HuH-7 (cell line): ENCODE data around the gene ST6GALNAC2.

ENCODE experiments used
- DNase-seq: peaks from one replicate; pipeline ENCODE4 v3.0.0; 2011; ENCODE audit warnings: low spot score

ST6GALNAC2 gene

DNA sequence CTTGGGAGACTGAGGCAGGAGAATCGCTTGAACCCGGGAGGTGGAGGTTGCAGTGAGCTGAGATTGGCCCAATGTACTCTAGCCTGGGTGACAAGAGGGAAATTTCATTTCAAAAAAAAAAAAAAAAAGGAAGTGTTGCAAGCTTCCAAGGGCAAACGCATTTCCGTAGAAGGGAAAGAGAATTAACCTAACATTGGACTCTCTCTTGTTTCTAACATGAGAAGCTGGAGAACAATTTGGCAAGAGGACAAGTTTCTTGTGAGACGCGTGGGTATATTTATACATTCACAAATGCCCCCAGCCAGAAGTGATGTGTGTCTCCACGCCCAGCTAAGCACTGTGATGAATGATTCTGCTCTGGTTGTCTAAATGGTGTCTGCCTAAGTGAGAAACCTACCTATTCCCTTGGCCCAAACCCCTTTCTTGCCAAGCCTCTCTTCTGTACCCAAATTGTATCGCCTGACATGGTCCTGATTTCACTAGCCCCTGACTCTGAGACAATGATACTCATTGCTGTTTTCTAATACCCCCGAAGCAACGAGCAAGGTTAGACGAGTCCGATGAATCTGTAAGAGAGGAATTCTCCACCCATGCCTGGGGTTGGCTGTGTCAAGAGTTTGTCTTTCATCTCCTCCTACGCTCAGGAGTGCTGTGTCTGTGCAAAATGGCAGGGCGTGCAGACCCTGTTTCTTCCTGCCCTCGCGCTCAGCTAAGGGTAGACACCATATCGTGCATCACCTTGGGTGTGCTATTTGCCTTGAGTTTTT is 14.2 kb upstream of the ST6GALNAC2 start:
- DNase-seq: no peak

DNA sequence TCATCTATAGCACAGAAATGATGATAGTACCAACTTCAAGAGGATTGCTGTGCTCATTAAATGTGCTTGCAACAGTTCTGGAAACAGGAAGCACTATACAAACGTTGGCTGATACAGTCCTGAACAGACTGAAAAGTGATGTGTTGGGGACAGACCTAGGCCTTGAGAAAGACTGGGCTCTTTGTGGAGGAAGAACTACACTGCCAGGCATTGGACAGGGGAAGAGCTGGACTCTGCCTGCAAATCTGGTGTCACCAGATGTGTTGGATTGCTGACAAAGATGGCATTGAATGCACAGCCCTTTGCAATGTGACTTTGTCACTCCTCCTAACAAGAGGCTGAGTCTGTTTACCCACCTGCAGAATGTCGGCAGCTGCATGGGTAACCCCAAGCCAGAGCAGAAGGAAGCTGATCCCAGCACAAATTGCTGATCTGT is 12.4 kb upstream of the ST6GALNAC2 start:
- DNase-seq: no peak

DNA sequence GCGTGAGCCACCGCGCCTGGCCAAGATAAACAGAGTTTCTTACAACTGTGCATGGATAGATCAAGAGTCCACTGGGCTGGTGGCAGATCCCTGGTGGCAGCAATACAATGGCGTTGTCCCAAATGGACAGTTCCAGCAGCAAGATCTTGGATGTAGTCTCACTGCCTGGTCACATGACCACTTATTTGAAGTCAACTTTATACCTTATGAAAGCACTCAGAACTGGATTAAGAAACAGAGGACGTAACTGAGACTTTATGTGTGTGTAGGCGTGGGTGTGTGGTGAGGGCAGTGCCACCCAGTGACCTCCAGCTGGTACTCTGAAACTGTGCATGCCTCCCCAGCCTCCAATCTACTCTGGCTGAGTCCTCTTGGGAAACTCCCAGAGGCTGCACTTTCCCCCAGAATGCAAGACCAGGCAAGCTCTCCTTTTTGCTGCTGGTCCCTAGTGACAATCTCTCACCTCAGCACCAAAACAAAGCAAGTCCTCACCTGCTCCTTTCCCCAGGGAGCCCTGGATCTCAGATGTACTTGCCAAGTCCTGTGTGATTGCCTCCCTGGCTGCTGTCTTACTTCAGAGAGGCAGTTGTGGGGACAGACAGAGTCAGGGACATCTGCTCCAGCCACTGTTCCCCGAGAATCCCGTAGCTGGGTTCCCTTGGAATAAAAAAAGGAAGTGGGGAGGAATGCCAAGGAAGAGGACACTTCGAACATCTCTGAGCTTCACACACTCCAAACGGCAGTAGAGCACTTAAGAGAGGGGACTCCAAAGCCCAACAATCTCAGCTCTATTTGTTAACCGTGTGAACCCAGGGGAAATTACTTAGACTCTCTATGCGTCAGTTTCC is 11.7 kb upstream of the ST6GALNAC2 start:
- no peak for DNase-seq

DNA sequence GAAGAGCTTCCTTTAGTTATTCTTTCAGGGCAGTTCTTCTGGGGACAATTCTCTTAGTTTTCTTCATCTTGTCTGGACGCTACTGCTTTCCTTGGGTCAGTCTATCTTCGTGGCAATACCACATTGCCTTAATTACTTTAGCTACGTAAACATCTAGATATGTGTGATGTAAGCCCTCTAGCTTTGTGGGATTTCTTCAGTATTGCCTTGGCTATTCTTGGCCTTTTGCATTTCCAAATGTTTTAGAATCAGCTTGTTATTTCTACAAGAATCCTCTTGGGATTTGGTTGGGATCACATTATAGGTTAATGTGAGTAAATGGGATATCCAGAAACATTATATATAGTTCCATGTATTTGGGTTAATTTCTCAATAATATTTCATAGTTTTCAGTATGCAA is 9.0 kb upstream of the ST6GALNAC2 start:
- DNase-seq: no peak

DNA sequence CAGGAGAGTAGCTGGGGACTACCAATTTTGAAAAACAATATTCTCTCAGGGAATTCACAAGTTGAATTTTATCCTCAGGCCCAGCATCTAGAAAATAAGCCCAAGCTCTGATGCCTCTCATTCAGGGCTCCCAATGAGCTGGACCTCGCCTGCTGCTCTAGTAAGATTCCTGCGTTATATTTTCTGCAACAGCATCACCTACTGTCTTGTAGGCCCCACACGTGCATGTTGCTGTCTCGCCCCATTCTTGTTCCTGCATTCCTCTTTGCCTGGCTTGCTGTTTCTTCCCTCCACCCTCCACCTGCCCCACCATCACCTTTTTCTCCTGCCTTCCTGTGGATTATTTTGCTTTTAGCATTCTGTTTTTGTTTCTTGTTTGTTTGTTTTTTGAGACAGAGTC is 8.3 kb upstream of the ST6GALNAC2 start:
- DNase-seq: no peak

DNA sequence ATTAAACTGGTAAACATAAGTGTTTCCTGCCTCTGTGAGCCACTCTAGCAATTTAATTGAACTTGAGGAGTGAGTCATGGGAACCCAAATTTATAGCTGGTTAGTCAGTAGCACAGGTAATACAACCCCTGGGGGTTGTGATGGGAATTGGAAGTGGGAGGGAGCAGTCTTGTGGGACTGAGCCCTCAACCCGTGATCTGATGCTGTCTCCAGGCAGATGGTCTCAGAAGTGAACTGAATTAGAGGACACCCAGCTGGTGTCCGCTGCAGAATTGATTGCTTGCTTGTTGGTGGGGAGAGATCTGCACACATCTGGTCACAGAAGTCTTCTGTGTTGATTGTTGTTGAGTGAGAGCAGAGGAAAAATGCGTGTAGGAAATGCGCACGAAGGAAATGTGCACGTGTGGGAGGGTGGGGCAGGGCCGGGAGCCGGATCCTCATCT is 7.7 kb upstream of the ST6GALNAC2 start:
- DNase-seq: no peak

DNA sequence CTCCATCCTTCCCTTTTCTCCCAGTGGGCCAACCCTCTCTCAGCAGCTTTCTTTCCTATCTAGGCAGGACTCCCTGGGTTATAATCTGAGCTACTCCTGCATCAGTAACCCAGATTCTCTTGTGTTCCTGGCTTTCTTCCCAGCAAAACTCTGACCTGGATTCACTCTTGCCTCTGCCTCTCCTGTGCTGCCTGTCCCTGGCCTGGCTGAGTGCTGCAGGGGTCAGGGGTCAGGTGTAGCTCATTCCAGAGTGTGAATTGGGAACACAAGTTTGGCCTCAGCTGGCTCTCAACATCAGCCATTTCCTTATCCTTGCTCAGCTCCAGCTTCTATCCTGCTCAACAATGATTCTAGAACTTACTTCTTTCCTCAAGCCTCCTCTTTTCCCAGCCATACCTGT is 2.5 kb upstream of the ST6GALNAC2 start:
- DNase-seq: no peak

DNA sequence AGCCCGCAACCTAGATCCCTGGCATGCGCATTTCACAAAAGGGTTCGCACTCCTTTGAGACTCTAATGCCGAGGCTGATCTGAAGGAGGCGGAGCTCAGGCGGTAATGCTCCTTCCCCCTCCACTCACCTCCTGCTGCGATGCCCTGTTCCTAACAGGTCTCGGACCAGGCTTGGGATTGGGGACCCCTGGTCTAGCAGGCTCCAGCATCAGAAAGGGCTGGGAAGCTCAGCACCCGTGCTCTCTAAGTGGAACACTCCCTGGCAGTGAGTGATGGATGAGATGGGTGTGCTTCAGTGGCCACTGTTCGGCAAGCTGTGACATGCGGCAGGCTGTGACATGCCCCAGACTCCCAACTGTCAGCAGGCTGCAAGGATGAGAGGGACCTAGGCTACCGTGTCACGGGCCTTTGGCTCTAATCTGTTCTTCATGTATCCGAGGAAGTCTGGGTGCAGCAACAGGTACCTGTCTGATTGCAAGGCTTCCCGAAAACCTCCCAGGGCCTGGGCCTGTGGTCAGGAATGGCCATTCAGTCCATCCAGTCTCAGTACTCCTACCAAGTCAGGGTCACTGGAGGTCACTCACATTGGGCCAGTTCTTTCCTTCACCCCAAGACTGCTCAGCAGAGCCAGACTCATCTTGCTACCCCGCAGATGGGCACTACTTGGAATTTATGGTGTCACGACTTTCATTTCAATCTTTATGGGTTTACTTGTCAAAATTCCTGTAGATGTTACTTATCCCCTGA is 1.3 kb upstream of the ST6GALNAC2 start:
- DNase-seq: no peak

DNA sequence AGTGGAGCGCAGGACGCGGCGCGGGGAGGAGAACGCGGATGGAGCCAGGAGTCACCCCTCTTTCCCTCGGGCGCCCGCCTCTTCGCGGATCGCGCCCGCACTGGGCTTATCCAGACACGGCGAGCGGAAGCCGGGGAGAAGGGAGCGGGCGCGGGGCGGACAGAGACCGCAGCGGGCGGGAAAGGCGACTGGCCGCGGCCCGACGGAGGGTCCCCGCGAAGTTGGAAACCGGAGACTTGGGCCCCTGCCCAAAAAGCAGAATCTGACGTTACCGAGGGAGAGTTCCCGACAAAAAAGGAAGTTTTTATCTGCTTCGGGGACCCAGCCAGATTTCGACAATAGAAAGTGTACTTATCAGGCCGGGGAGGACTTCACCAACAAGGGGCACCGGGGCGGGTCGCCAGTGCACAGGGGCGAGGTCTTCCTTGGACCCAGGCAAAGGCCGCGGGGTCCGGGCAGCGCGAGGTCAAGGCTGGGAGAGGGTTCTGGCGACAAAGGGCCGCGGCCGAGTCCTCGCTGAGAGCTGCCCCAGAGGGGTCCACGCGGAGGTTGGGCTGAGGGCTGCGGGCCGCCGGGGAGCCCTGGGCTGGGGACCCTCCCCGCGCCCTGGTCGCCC is 519 bp downstream of the ST6GALNAC2 start:
- no peak for DNase-seq

DNA sequence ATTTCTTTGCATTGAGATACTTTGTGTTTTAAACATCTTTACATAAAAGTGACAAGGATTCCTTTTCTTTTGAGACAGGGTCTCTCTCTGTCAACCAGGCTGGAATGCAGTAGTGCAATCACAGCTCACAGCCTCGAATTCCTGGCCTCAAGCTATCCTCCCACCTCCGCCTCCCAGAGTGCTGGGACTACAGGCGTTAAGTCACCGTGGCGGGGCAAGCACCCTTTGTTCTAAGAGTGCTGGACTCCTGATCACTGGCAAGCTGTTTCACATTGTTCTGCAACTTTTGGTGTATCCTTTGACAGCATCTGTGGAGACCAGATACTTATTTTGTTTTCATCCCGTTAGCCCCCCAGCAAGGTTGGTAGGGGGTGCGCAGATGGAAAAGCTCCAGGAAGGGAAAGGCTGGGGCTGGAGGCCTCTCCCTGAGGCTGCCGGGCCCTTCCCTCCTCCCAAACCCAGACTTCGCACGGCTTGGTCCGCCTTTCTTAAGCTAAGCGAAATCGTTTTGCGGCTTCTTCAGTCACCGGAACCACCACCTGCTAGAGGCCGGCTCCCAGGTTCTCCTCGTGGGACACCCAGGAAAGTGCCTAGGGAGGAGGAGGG is 1.1 kb downstream of the ST6GALNAC2 start:
- no peak for DNase-seq

DNA sequence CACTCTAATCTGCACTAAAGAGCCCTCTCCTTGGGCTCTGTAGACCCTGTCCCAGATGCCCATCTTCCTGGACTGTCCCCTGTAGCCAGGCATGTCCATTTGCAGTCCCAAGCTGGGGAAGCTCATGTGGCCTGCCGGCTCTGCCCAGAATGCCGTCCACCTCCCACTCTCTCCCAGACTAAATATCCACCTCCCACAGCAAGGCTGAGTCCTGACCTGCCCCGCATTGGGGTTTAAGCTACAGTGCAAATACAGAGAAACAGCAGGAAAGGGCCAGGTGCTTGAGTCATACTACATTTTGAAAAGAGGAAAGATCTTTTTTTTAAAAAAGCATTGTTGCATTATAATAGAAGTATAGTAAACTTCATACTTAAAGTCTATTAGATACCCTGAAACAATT is 3.0 kb downstream of the ST6GALNAC2 start:
- DNase-seq: no peak

DNA sequence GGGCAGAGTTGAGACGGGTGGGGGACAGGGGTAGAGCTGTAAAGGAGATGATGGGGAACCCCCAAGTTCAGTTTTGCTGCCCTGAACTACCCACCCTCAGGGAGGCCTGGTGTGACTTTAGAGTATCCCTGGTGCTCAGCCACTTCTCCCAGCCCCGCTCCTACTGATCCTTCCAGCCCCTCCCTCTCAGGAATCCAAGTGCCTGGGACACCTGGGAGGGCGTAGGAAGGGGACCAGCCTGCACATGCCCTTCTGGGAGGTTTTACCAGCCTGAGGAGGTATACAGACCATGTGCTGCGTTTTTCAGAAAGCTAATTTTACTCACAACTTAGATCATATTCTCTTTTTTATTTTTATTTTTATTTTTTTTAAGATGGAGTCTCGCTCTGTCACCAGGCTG is 4.1 kb downstream of the ST6GALNAC2 start:
- no peak for DNase-seq

DNA sequence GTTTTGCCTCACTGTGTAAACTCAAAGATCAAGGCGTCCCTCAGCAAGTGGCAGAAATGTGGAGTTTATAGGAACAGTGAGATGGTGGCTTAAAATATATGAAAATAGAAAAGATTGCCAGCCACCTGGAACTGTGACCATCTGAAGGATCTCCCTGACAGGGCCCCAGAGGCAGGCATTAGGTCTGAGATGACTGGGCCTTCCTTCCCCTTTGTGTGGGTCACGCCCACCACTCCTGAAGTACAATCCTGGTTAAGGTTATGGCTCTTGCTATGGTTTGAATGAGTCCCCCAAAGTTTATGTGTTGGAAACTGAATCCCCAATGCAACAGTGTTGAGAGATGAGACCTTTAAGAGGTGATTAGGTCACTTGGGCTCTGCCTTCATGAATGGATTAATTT is 6.4 kb downstream of the ST6GALNAC2 start:
- no peak for DNase-seq

DNA sequence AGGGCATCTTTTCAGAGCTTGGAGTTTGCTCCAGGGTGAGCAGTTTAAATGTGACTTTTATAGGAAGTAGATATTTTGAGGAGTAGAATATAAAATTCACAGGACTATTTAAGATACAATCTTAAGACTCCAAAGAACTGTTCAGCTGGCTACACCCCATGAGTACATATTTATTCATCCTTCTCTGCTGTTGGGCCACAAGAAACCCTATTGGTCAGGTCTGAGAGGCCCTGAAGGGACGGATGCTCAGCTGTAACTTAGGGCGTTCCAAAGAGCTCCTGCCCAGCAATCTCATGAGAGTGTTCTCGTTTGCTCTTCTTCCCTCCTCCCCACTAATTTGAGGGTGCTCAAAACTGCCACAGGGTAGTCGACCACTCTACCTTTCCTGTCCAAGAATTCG is 7.3 kb downstream of the ST6GALNAC2 start:
- no peak for DNase-seq

DNA sequence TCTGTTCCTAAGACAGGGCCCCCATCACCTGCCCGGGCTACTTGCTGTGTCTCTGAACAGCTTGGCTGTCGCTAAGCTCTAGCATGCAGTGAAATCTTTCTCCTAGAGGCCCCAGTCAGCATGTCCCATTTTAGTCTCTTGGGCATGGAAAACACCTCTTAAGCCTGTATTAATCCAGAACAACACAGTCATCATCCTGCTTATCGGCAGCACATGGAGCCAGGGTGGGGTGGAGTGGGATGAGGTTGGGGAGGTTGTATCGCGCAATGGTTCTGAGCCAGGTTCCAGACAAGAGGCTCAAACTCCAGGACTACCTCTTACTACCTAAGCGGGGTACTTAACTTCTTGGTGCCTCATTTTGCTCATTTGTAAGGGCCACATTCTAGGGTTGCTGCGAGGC is 7.8 kb downstream of the ST6GALNAC2 start:
- no peak for DNase-seq

DNA sequence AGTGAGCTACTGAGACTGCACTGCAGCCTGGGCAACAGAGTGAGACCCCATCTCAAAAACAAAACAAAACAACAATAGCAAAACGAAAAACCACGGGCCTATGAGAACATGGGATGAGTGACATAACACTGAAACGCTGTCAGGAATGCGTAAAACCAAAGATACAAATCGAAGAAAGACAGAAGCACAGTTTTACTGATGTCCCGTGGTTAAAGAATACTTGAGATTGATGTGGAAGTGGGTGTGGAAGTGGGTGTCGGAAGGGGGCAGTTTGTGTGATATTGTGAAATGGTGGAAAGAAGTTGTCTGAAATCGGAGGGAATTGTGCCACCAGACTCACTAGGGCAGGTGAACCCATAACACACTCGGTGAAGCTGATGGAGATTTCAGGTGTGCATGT is 9.5 kb downstream of the ST6GALNAC2 start:
- no peak for DNase-seq

DNA sequence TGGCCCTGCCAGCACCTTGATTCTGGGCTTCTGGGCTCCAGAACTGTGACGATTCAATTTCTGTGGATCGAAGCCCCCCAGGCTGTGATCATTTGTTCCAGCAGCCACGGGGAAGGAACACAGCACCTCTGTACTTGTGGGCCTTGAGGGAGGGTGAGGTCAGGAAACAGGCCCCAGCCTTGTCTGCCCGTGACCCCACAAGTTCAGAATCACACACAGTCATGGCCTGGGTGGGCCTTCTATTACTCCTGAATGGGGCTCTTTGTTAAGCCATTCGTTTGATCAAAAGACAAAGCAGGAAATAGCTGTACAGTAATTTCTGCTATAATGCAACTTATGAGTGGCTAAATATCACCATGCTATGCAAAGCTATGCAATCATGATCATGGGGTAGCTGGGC is 10.1 kb downstream of the ST6GALNAC2 start:
- no peak for DNase-seq

DNA sequence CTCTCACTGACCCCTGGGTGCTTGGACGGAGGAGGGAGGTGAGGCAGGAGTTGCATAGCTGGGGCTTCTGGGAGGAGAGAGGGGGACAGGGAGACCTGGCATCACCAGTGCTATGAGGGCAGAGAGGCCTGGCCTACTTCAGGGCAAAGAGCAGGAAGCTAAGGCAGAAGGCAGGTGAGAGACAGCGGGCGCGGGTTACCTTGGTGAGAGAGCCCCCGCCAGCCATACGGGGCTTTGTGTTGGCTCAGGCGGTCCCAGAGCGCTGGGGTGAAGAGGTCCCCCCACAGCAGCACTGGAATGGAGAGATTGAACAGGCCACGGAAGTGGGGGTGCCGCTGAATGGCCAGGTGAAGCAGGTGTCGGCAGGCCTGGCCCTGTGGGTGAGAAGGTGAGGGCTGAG is 11.5 kb downstream of the ST6GALNAC2 start:
- no peak for DNase-seq

DNA sequence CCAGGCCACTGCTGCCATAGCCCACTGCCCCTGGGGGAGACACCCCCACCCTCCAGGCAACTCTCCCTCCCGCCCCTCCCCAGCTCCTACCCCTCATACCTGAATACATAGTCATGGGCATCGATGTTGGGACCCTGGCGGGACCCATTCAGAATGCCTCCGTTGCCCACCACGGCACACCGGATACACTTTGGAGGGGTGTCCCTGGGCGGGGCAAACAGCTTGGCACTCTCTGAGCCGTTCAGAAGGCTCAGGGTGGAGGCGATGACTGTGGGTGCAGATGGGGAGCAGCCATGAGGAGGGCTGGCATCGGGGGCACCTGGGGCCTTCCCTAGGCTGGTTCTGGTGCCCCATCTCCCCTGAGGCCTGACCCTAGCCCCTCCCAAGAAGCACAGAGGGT is 12.6 kb downstream of the ST6GALNAC2 start:
- no peak for DNase-seq

DNA sequence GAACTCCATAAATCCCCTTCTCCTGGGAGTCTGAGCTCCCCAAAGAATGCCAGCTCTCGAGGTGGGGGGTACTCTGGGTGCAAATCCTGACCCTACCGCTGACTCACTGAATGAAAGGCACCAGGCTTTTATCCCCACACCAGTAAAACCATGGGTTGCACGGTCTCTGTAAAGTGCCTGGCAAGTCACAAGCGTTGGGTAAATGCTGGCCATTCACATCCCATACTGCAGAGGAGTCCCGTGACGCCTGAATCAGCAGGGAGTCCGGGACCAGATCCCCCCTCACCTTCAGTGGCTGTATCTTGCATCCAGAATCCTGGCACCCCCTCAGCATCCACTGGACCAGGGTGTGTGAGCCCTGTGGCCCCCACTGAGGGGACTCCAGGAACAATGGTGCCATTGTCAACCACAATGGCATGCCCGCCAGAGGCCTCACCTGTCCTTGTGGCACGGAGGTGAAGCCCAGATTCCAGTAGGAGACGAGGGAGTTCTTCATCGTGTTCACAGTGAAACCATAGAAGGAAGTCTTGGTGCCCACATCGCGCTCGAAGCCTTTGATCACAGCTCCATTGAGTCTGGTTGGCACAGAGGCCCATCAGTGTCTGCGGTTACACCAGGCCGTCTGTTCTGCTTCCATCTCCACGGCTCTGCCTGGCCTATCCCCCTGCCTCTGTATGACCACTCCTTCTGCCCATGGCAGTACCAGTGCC is 13.3 kb downstream of the ST6GALNAC2 start:
- no peak for DNase-seq

DNA sequence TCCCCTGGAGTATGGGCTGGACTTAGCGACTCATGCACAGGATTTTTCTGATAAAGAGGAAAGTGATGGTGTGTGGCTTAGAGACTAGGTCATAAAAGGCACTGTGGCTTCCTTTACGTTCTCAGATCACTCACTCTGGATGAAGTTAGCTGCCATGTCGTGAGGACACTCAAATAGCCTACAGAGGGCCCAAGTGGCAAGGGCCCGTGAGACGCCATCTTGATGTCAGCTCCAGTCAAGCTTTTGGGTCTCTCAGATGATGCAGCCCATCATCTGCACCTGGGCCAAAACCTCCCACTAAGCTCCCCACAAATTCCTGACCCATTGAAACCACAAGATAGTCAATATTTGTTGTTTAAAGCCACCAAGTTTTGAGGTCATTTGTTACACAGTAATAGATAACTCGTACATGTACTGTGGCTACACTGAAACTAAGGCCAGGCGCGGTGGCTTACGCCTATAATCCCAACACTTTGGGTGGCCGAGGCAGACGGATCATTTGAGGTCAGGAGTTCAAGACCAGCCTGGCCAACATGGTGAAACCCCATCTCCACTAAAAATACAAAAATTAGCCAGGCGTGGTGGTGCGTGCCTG is 14.7 kb downstream of the ST6GALNAC2 start:
- no peak for DNase-seq
